GM18858 (cell line): ENCODE measurements around the gene MIEN1.
A peak's percentile ranks its signal among the peaks of the same experiment; 100 is the strongest.
"Not testable (repeated sequence)": the region's sequence is repeated elsewhere in the genome, so short reads cannot be mapped to it uniquely, and the experiment has no call there.

Experiments
- ATAC-seq: cut with Tn5 transposase; IDR thresholded peaks from one replicate; pipeline ENCODE4 v1.9.1; 2021; ENCODE audit not compliant: unreplicated experiment

MIEN1 gene

DNA sequence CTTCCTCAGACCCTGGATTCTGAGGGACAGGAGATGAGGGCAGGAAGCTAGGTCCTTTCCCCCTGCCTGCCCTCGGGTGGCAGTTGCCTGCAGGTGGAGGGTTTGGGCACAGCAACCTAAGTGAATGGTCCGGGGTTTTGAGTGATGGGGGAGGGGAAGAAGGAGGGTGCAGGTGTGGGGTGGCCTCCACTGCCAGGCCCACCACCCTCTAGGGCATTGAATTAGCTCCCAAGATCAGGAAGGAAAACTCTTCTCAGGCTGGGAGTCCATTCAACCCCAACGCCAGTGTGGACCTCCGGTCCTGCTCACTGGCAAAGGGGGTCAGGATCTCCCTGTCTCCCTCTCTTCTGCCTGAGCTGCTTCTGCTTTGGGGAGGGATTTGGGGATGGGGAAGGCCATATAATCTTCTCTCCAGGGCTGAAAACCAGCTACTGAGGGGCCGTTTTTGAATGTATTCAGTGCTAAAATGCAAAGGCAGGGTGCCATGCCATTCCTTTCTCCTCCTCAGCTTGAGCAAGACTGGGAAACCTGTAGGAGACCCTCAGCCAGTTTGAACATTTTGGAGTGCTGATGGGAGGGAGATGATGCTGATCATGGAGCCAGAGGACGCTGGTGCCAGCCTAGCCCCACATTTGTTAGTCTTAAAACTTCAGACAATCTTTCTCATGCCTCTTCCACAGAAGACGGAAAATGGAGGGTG, 26.2 kb upstream of the MIEN1 start:
- no peak for ATAC-seq

DNA sequence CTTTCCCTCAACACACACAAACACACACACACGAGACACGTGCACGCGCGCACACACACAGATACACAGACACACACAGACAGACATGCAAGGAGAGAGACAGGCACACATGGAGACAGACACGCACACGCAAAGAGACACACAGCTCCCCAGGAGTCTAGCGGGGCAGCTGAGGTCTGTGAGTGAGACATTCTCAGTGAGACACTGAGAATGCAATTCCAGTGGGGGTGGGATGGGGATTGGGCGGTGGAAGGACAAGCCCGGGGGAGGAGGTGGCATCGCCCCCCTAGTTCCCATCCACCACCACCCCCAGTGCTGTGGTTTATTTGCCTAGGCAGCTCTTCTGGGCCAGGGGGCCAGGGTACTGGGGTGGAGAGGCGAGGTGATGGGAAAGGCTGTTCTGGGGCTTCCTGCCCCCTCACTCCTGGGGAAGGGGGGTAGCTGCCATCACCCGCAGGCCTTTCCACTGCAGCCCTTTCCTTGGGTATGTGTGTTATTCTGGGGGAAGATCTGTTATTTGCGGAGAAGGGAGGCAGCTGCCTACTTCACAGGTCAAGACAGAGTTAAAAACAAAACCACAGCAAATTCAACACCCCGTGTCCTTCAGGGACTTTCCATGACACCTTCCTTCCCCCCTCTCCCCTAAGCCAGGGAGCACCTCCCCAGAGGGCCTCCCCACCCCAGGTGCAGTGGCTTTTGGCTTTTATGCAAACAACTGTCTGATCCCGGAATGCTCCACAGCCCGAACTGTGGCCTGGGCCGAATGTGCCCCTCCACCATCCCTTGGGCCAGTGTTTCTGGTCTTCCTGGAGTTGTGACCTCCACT, 25.4 kb upstream of the MIEN1 start:
- ATAC-seq: no peak

GRCh38 chr17:39754958-39755553, 24.7 kb upstream of the MIEN1 start:
- no peak for ATAC-seq

DNA sequence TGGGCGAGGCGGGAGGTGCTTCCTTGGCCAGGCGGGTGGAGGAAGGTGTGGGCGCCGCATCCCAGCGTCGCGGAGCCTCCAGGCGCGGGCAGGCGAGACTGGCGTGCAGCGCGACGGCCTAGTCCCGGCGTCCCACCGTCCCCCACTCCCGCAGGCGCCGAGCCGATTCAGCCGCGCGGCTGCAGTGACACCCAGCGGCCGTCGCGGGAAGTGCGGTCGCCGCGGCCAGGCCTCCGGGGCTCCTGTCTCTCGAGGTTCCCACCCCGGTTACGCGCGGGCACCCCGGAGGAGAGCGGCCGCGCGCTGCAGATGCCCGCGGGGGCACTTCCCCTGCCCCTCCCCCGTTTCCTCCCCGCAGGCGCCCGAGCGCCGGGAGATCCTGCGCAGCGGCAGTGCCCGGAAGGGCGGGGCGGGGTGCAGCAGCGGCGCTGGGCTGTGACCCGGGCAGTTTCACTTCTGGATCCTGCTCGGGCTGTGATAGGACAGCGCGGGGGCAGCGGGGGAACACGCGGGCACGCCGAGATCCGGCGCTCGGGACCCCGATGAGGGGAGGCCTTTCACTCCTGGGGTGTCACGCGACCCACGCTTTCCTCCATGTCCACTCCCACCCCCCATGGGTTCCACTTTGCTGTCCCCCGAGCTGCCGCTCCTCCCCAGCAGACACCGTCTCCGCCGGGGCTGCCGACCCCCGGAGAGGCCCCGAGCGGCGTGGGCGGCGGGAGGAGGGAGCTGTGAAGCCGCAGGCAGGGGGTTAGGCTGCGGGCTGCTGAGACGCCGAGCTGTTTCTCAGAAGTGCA, 24.0 kb upstream of the MIEN1 start:
- ATAC-seq: peak; percentile 43

DNA sequence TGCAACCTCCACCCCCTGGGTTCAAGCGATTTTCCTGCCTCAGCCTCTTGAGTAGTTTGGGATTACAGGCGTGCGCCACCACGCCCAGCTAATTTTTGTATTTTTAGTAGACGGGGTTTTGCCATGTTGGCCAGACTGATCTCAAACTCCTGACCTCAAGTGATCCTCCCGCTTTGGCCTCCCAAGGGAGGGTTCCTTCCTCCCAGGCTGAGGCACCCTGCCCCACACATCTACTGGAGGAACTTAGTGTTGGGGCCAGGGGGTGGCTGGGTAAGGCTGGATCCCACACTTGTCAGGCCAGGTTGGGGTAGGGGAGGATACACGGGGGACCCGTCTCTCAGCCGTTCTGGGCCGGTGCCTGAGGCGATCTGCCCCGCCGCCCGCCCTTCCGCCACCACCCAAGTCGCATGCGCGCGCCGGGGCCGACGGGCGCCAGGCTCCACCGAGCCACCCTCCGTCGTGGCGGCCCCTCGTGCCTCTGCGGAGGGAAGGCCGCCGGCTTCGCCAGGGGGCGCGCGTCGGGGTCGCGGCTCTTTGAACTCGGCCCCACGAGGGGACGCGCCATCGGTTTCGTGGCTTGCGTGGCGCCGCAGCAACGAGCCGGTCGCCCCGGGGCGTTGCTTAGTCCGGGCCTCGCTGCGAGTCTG, 23.3 kb upstream of the MIEN1 start:
- peak; percentile 8 for ATAC-seq

- ATAC-seq: no peak
Observed at GRCh38 chr17:39752241-39752881, 22.0 kb upstream of the MIEN1 start.

DNA sequence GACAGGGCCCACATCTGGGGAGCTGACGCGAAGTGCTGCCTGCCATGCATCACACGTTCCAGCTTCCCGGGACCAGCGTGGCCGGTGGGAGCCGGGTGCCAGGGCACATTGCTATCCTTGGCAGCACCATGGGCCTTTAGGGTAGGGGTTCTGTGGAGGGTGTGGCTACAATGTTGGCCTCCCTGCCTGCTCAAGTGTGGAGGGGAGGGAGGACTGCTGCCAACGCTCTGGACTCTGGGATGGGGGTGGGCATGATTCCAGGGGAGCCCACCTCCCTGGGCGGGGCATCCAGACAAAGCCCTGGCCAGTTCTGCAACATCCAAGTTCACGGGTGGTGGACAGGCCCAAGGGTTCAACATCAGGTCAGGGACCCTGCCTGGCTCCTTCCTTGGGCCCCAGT, 21.3 kb upstream of the MIEN1 start:
- ATAC-seq: no peak

DNA sequence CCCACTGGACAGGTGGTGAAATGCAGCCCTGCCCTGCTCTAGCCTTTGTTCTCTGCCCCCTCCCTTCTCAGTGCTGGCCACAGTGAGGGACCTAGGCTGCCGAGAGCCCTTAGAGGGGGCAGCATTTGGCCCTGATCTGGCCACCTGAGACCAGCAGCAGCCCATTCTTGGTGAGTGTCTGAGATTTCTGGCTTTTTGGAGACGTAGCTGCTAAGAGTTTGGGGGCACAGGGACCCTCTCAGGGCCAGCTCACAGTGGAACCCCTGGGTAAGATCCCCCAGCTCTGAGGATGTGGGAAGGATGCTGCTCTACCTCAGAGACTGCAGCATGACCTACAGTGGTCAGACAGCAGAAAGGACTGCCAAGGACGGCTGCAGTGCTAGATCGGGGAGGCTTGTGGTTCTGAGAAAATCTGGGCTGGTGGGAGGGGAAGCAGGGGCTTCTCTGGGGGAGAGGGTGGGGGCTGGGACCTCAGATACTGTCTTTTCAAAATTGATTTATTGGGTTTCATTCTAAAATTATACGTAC, 20.7 kb upstream of the MIEN1 start:
- ATAC-seq: no peak

DNA sequence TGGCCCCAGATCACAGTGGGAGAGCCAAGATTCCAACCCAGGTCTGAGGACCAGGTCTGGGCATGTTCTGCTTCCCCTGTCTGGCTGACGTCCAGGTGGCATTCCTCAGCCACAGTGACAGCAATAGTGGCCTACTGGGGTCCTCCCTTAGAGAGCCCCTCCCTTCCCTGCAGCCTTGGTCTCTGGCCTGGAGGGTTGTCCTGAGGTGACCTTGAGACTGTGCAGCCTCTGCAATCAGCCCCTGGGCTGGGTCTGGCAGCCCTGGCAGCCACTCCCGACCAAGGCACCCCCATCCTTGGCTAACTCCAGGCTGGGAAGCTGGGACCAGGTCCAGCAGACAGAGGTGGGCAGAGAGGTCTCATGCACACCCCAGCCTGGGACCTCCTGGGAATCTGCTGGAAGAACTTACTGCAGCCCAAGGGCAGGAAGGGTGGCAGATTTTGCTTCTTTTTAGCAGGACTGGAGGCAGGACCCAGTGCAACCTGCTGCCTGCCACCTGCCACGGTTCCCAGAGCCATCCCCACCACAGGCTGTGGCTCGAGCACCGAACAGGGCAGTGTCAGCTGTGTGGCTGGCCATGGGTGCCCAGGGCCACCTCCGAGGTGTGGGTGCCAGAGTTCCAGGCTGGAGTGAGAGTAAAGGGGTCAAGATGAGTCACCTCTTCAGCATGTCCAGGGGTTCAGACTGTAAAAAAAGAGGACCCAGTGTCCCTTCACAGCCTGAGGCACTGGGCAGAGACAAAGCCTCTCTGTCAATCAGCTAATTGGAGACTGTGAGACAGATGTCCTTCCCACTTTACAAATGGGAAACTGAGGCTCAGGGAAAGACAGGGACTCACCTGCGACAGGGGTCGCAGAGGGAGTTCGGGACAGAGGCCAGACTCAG, 20.0 kb upstream of the MIEN1 start:
- ATAC-seq: no peak

GRCh38 chr17:39748444-39749034, 18.2 kb upstream of the MIEN1 start:
- ATAC-seq: not testable (repeated sequence)

DNA sequence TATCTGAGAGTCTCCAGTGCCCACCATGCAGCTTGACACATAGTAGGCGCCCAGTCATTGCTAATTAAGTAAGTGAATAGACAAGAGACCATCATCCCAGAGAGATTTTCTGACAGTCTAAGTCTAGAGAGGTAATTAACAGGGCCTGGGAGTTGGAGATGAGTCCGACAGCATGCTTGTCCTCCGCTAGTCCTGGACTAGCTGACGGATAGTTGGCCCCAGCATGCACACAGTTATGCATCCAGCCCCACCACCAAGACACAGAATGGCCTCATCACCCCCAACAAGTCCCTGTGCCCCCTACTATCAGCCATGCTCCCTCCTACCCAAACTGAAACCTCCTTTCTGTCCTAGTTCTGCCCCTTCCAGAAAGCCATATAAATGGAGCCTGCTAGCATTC, 17.4 kb upstream of the MIEN1 start:
- ATAC-seq: no peak

DNA sequence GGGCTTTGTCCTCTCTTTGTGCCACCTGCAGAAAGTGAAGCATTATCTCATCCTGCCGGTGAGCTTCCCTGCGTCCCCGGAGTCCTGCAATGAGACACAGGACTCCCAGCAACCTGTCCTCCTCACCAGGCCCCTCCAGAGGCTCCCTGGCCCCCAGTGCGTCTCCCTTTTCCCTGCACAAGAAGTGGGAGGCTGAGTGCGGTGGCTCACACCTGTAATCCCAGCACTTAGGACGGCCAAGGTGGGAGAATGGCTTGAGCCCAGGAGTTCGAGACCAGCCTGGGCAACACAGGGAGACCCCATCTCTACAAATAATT, 15.8 kb upstream of the MIEN1 start:
- ATAC-seq: no peak

DNA sequence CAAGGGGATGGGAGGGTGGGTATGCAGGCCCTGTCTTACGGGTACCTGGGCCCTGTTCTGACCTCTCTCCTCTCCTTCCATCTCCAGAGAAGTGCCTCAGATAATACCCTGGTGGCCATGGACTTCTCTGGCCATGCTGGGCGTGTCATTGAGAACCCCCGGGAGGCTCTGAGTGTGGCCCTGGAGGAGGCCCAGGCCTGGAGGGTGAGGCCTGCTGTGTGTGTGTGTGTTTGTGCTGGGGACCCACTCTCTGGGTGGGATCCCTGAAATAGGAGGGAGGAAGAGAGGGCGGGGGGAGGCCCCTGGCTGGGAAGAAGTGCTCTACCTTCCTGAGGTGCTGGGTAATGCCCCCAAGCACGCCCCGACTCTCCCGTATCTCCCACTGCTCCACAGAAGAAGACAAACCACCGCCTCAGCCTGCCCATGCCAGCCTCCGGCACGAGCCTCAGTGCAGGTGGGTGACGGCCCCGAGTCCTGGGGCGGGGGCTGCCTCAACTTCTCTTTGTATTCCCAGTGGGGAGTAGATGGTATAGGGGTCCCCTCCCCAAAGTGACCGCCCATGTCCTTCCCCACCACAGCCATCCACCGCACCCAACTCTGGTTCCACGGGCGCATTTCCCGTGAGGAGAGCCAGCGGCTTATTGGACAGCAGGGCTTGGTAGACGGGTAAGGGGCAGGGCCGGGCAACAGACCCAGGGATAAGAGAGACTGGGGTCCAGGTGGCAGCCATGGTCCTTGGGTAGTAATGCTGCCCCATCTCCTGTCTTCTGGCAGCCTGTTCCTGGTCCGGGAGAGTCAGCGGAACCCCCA, 15.2 kb upstream of the MIEN1 start:
- ATAC-seq: no peak

DNA sequence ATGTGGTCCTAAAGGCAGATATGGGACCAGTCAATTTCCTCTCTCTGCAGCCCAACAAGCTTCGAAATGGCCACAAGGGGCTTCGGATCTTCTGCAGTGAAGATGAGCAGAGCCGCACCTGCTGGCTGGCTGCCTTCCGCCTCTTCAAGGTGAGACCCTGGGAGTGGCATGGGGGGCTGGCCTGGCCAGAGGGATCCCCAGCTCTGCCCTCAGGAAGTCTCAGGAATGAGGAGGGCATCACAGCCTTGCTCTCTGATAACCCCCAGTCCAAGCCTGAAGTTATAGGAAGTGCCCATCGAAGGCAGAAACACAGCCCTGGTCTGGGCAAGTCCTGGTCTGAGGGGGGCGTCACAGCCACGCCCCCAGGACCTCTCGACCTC, 14.5 kb upstream of the MIEN1 start:
- ATAC-seq: no peak

DNA sequence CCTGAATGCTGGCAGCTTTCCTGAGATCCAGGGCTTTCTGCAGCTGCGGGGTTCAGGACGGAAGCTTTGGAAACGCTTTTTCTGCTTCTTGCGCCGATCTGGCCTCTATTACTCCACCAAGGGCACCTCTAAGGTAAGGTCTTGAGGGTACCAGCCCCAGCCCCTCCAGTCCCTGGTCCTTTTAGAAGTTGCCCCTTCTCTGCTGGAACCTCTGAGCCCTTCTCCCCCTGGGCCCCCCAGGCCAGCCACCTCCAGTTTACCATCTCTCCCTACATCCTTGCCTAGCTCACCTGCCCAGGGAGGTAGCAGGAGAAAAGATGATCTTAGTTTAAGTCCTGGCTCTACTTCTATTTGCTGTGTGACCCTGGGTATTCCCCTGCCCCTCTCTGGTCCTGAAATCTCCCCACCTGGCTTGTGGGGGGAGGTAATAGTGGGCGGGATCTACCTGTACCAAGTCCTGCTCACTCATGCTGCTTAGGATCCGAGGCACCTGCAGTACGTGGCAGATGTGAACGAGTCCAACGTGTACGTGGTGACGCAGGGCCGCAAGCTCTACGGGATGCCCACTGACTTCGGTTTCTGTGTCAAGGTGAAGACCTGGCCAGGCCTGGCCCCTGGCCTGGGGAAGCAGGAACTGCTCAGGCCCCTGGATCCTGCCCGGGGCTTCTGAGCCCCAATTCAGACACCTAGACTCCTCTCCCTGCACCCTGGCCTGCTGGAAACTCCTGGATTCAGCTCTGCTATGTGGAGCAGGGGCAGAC, 13.9 kb upstream of the MIEN1 start:
- no peak for ATAC-seq

- ATAC-seq: no peak
Observed at GRCh38 chr17:39742856-39743436, 12.6 kb upstream of the MIEN1 start.
